Smooth muscle cell of the brain vasculature (primary cell): ENCODE results near the gene ADK.
"Not testable (repeated sequence)": the region's sequence is repeated elsewhere in the genome, so short reads cannot be mapped to it uniquely, and the experiment has no call there.

Source experiments
- DNase-seq: peaks from one replicate; pipeline ENCODE4 v3.0.0-alpha.2; 2012; ENCODE audit warnings: low read depth, low spot score

Gene ADK

DNA sequence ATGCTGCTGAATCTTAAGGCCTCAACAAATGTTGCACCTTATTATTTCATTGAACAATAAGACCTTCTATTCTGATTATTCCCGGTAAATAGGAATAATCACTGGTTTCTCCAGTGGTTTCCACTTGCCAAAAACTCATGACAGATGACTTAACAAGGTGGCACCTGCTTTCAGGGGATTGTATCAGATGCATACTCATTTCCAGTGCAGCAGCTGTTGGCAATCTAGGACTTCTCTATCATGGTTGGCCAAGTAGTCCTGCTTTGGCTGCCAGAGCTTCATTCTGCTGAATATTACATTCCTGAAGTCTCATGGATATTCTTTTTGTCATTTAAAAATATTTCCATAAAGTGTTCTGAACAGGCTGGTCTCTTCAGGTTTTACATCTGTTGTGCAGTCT, 193.3 kb downstream of the ADK start:
- no peak for DNase-seq

GRCh38 chr10:74347522-74347921, 196.5 kb downstream of the ADK start:
- DNase-seq, result no peak

GRCh38 chr10:74353021-74353420, 202.0 kb downstream of the ADK start:
- DNase-seq, result not testable (repeated sequence)

- DNase-seq, result no peak
Measured at GRCh38 chr10:74361678-74362077, 210.7 kb downstream of the ADK start.

GRCh38 chr10:74363727-74364126, 212.7 kb downstream of the ADK start:
- no peak for DNase-seq

DNA sequence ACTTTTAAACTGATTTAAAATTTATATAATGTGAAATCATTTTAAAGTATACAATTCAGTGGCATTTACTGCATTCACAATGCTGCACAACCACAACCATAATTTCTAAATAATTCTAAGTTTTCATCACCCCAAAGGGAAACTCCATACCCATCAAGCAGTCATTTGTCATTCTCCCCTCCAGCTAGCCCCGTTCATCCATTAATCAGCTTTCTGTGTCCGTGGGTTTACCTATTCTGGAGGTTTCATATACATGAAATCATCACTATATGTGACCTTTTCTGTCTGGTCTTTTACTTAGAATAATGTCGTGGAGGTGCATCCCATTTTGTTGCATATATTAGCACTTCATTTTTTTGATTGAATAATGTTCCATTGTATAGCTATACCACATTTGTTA, 214.1 kb downstream of the ADK start:
- DNase-seq, result no peak

GRCh38 chr10:74371696-74372095, 220.7 kb downstream of the ADK start:
- DNase-seq, result no peak

DNA sequence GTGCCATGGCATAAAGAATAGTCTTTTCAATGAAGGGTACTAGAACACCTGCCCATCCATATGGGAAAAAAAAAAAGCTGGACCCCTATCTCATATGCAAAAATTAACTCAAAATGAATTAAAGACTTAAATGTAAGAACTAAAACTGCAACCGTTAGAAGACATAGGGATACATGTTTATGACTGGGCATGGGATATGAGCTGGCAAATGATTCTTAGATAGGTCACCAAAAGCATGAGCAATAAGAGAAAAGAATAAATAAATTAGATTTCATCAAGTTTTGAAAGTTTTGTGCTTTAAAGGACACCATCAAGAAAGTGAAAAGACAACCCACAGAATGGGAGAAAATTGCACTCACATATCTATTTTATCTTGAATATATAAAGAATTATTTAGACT, 222.0 kb downstream of the ADK start:
- no peak for DNase-seq

- no peak for DNase-seq
Measured at GRCh38 chr10:74377476-74377875, 226.5 kb downstream of the ADK start.

- DNase-seq, result no peak
Measured at GRCh38 chr10:74379474-74379873, 228.5 kb downstream of the ADK start.

- DNase-seq, result no peak
Measured at GRCh38 chr10:74380795-74381194, 229.8 kb downstream of the ADK start.

GRCh38 chr10:74381291-74381853, 230.4 kb downstream of the ADK start:
- DNase-seq, result no peak

GRCh38 chr10:74382663-74383062, 231.6 kb downstream of the ADK start:
- no peak for DNase-seq

GRCh38 chr10:74383642-74384041, 232.6 kb downstream of the ADK start:
- no peak for DNase-seq

DNA sequence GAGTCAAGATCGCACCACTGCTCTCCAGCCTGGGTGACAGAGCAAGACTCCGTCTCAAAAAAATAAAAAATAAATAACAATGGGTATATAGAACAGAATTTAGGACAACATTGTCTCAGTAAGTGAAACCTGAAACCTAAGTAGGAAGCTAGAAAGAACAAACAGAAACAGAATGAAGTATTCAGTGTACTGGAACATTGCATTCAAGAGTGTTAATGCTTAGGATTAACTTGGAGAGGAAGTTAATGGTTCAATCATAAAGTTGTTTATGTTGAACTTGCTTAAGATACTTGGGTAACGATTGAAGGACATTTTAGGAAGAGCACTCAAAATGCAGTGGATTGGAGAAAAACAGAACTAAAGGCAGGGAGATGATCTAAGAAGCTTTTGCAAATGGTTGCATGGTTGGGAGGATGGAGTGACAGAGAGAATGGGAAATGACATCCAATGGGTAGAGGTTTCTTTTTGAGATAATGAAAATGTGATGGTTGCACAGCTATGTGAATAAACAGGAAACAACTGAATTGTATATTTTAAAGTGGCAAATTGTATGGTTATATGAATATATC, 233.7 kb downstream of the ADK start:
- DNase-seq, result no peak

DNA sequence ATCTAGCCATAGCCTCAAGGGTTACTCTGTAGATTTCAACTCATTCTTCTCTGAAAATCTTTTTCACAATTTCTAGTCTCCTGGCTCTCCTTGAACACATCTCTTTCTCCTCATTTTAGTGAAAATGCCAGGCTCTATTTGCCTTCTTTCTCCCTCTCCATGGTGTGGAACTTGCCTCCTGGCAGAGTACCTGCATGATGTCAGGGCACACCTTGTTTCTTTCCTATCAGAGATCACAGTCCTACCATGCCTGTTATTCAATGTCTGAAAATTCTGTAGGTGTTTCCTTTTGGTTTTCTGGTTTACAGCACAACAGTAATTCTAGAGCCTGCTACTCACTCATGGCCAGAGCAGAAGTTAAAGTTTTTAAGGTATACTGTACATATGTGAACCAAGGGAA, 237.8 kb downstream of the ADK start:
- no peak for DNase-seq

DNA sequence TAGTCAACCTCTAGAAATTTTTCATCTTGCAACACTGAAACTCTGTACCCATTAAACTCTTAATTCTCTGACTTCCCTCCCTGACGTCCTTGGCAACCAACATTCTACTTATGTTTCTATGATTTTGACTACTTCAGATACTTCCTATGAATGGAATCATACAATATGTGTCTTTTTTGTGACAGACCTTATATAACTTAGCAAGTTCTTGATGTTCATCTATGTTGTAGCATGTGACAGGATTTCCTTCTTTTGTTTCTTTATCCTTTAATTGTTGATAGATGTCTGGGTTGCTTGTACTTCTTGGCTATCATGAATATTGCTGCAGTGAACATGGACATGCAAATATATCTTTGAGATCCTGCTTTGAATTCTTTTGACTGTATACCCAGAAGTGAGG, 240.8 kb downstream of the ADK start:
- DNase-seq, result no peak

- DNase-seq, result no peak
Measured at GRCh38 chr10:74394416-74394969, 243.5 kb downstream of the ADK start.

DNA sequence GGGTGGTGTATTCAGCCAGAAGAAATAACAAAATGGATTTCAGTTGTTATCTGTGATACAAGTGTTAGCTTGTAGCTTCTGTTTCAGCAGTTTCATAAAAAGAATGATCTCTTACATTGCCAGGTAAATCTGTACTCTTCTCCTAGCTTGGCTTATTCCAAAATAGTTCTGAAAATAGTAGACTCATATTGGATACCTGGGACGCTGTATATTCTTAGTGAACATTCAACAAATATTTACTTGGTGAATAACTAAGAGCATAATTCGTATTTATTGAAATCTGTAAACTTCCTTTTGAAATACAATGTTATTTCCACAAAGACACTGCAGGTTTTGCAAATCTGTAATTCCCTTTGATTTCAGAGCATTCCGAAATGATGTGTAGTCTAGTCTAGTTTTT, 249.2 kb downstream of the ADK start:
- no peak for DNase-seq

DNA sequence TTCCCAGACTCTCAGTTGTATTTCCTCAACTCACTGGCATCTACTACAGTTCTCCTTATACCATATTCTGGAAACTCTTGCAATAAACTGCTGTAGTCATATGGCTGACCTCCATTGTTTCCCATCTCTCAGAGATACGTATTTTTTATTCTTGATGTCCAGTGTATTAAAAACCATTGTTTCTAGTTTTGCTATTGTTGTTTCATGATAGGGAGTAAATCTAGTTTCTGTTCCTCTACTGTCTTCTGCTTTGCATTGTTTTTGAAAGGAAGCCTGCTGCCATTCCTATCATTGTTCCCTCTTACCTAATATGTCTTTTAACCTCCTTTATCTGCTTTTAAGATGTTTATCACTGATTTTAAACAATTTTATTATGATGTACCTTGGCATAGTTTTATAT, 255.0 kb downstream of the ADK start:
- no peak for DNase-seq

DNA sequence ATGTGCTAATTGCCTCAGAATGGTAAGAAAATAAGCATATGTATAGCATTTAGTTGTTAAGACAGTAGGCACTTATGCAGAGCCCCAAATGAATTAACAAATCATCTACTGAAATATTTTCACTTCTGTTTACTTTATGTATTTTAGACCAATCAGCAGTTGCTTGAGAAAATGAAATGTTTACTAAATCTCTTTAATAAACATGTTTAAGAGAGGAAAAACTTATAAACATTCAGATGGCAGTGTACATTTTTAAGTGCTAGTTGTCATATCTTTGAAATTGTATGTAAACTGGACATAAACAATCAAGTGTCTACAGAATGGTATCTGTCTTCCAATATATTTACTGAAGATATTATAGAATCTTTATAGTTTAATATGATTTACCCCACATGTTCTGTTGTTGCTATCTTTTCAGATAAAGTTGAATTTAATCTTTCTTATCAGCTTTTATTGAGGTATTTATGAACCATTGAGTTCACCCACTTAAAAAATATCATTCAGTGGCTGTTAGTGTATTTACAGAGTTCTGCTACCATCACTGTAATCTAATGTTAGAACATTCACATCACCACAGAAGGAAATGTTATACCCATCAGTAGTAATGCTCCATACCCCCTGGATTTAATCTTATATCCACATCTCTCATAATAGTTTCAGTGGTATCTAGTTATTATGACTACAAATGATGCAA, 264.3 kb downstream of the ADK start:
- no peak for DNase-seq

DNA sequence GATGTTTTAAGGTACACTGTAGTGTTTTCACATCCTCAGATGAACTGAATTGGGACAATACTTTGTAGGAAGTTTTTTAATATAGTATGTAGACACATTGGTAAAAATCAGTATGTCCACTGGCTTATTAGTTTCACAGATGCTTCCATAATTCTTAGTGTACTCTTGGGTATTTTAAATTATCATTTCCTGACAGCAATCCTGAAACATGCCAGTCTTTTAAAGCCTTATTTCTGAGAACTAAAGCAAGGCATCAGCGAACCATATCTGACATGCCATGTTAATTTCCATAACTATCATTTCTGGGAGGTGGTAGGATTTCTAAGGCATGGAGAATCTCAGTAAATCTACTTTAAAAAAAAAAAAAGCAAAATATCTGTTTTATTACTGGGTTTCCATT, 266.4 kb downstream of the ADK start:
- DNase-seq, result no peak

- no peak for DNase-seq
Measured at GRCh38 chr10:74418285-74418872, 267.4 kb downstream of the ADK start.
